GM12878 (cell line): Measurements from ENCODE around the gene CDC5L. TPM values are rescaled to one million over a fixed set of nuclear protein-coding genes. Genes with fewer than 3 reads are reported as not detected.

Experiments used
- ATAC-seq: fragments of 200-7000 bp; cut with Tn5 transposase; 3 replicates; pipeline ENCODE4 v1.9.1; 2020; ENCODE audit warnings: mild to moderate bottlenecking, moderate library complexity
- BruUV-seq: library from RNA; stranded (reverse); fragments of 400-500 nt; replicated peaks from 2 replicates; lab custom pipeline; 2021; lab: Mats Ljungman, UMichigan
- CTCF ChIA-PET: fragments of 300-600 bp; sonication (Branson Sonifier 250); formaldehyde crosslinking; extraction: SDS; loops from one replicate; lab custom pipeline; 2021; ENCODE audit warnings: inconsistent platforms; lab: Yijun Ruan, JAX
- POLR2A ChIA-PET: fragments of 350-600 bp; formaldehyde crosslinking; extraction: SDS; loops from one replicate; lab custom pipeline; 2021; ENCODE audit warnings: inconsistent platforms; lab: Charles Lee
- RAD21 ChIA-PET: fragments of 300-600 bp; sonication (Branson Sonifier 250); formaldehyde crosslinking; loops from one replicate; lab custom pipeline; 2023; ENCODE audit warnings: antibody characterized with exemption; ENCODE audit not compliant: unreplicated experiment; lab: Charles Lee
- SMC1A ChIA-PET: fragments of 300-600 bp; sonication (Branson Sonifier 250); formaldehyde crosslinking; loops from one replicate; lab custom pipeline; 2023; ENCODE audit not compliant: unreplicated experiment, uncharacterized antibody; lab: Charles Lee
- DNase-seq: peaks from one replicate; pipeline ENCODE4 v3.0.0-alpha.2; 2011; ENCODE audit warnings: low read depth, low spot score
- FAIRE-seq: peaks from 3 replicates; lab custom pipeline; 2011; peaks lifted over from hg19 to GRCh38; lab: Jason Lieb, UNC
- H2AFZ ChIP-seq: 2 replicates; pipeline ENCODE4 v1.6.0; 2011; ENCODE audit warnings: low read depth, low read length, control low read depth; ENCODE audit not compliant: control insufficient read depth
- H3K27ac ChIP-seq: 2 replicates; pipeline ENCODE4 v1.5.1; 2011; ENCODE audit warnings: control low read depth; ENCODE audit not compliant: control insufficient read depth, insufficient read depth
- H3K27me3 ChIP-seq, 2 experiments: replicated peaks in 1 of 2; 2 replicates each; pipeline versions ENCODE4 v1.6.0 to v1.6.1; 2011; ENCODE audit warnings: low read length in 1 of 2; ENCODE audit not compliant: control insufficient read depth in 2 of 2, insufficient read depth in 2 of 2
- H3K36me3 ChIP-seq, 2 experiments: 2 replicates each; pipeline ENCODE4 v1.5.1; 2011; ENCODE audit warnings: low read length in 1 of 2; ENCODE audit not compliant: control insufficient read depth in 2 of 2, insufficient read depth in 2 of 2
- H3K4me1 ChIP-seq: 2 replicates; pipeline ENCODE4 v1.6.1; 2011; ENCODE audit warnings: mild to moderate bottlenecking, low read length, moderate library complexity, mixed read lengths; ENCODE audit not compliant: control insufficient read depth, insufficient read depth
- H3K4me2 ChIP-seq: 2 replicates; pipeline ENCODE4 v1.6.0; 2011; ENCODE audit warnings: control low read depth; ENCODE audit not compliant: control insufficient read depth, insufficient read depth
- H3K4me3 ChIP-seq: fragments of 200-600 bp; sonication (generic); 2 replicates; pipeline ENCODE4 v1.5.1; 2016
- H3K79me2 ChIP-seq: 2 replicates; pipeline ENCODE4 v1.6.0; 2011; ENCODE audit warnings: low read length; ENCODE audit not compliant: control insufficient read depth, insufficient read depth
- H3K9ac ChIP-seq: 2 replicates; pipeline ENCODE4 v1.8.0; 2011; ENCODE audit warnings: low read length, control low read depth, mixed read lengths; ENCODE audit not compliant: control insufficient read depth, insufficient read depth
- H3K9me3 ChIP-seq: replicated peaks from 3 replicates; pipeline ENCODE4 v1.5.1; 2011; ENCODE audit warnings: mild to moderate bottlenecking, low read length; ENCODE audit not compliant: control insufficient read depth, insufficient read depth
- H4K20me1 ChIP-seq: 2 replicates; pipeline ENCODE4 v1.6.0; 2011; ENCODE audit not compliant: control insufficient read depth, insufficient read depth
- BRCA1 ChIP-seq: IDR thresholded peaks from 2 replicates; pipeline ENCODE4 v1.6.1; 2011; ENCODE audit warnings: low read depth, low read length, improper control_type of control experiment
- E4F1 ChIP-seq: fragments of 450-650 bp; IDR thresholded peaks from 2 replicates; pipeline ENCODE4 v1.6.1; 2018; ENCODE audit warnings: borderline replicate concordance, mild to moderate bottlenecking; ENCODE audit not compliant: partially characterized antibody
- EED ChIP-seq: sonication (generic); IDR thresholded peaks from 2 replicates; pipeline ENCODE4 v1.6.1; 2016; ENCODE audit warnings: antibody characterized with exemption, low read depth
- NR2C2 ChIP-seq: IDR thresholded peaks from 2 replicates; pipeline ENCODE4 v1.6.1; 2011; ENCODE audit warnings: borderline replicate concordance, low read depth; ENCODE audit not compliant: control insufficient read depth, insufficient read length
- POLR2A ChIP-seq: IDR thresholded peaks from 2 replicates; pipeline ENCODE4 v1.6.1; 2011; ENCODE audit warnings: low read depth, mild to moderate bottlenecking, low read length
- YY1 ChIP-seq: IDR thresholded peaks from 2 replicates; pipeline ENCODE4 v1.6.1; 2011; ENCODE audit warnings: low read depth, mild to moderate bottlenecking, low read length
- ZBTB33 ChIP-seq: fragments of 450-650 bp; IDR thresholded peaks from 2 replicates; pipeline ENCODE4 v1.6.1; 2017; ENCODE audit warnings: mild to moderate bottlenecking
- ZBTB4 ChIP-seq: fragments of 450-650 bp; formaldehyde crosslinking; IDR thresholded peaks from 2 replicates; pipeline ENCODE4 v1.4.0; 2022; ENCODE audit warnings: mild to moderate bottlenecking, moderate library complexity
- WGBS: methylation state at CpG from one replicate; pipeline ENCODE4 v1.1.6; 2016; ENCODE audit warnings: low lambda C conversion rate; ENCODE audit not compliant: insufficient replicate concordance, insufficient coverage; ENCODE audit errors: missing lambda C conversion rate; 5-methylcytosine and 5-hydroxymethylcytosine counted together
- in situ Hi-C: fragments of 300-500 bp; cut with MboI; formaldehyde crosslinking; loops from 9 replicates; pipeline ENCODE4 v1.14.3; 2018; ENCODE audit warnings: mixed read lengths
- intact Hi-C: fragments of 100-400 bp; cut with micrococcal nuclease; formaldehyde crosslinking; loops from one replicate; pipeline ENCODE4 v1.14.2; 2022; ENCODE audit not compliant: unreplicated experiment
- polyA plus RNA-seq, 11 experiments: library from polyadenylated mRNA; depleted of rRNA in 4 of 11; unstranded in 6 of 11; stranded (reverse) in 5 of 11; fragments of >200 nt; fragmentation: Nextera tagmentation in 4 of 11; fragmentation: Illumina TruSeq in 1 of 11; extraction: Ambion mirVana in 4 of 11; extraction: Trizol in 1 of 11; gene quantifications; 1 replicate in 1 of 11; 2 replicates in 10 of 11; pipeline versions ENCODE4 v1.2.1 to v1.2.3, GENCODE V29; 2011 to 2016; ENCODE audit warnings: inconsistent platforms in 2 of 11, missing spikeins in 2 of 11, low read depth in 1 of 11
- total RNA-seq, 4 experiments: library from RNA; depleted of rRNA in 3 of 4; stranded (reverse); fragments of >200 nt in 3 of 4; fragmentation: Illumina TruSeq in 1 of 4; extraction: Trizol in 1 of 4; gene quantifications; 2 replicates each; pipeline versions ENCODE4 v1.2.1 to v1.2.3, GENCODE V29; 2013 to 2021

The CDC5L gene
- total and polyA plus RNA-seq, 10 of the 15 experiments (the other 5 are each of a cell fraction or from before 2014, with no cell fraction given) = 13.2 to 29.4 (median 18.8) TPM

- Histone ChIP-seq H3K9ac (no peak overlapping the region), H3K4me2 (no peak overlapping the region), H3K4me1 (no peaks in the 10 kb centered on the region), H3K9me3 (no peaks in the 10 kb centered on the region), H3K4me3 (no peak overlapping the region), H3K27ac (no peak overlapping the region), H3K27me3 (no peaks in the 10 kb centered on the region; a peak in 3 of 4 replicates), H2AFZ (no peak overlapping the region), H3K36me3 (no peaks in the 10 kb centered on the region), H4K20me1 (no peaks in the 10 kb centered on the region), H3K79me2 (no peaks in the 10 kb centered on the region)
- 16% methylated on average over 6 of the region's 6 CpGs for WGBS
- POLR2A ChIA-PET = interaction anchor here (0.6 kb wide), 1 partner anchor 1454 kb away, joined by 4 read pairs; no protein-coding TSS in a partner anchor
- ATAC-seq (peak; percentile 57), DNase-seq (no peak), FAIRE-seq (no peak)
- in situ Hi-C loops = no loop called here
- CTCF ChIA-PET = interaction anchor here (0.5 to 2.6 kb wide), 40 partner anchors 9 to 1512 kb away, joined by 3 to 40 read pairs (median 4); no protein-coding TSS in a partner anchor
- no peak for TF ChIP-seq POLR2A
- TF ChIP-seq ZBTB4 (CRISPR knock-in tag) = no peak
- no peak for TF ChIP-seq NR2C2
- TF ChIP-seq YY1 = no peak
- no peak for TF ChIP-seq E4F1
- TF ChIP-seq EED = no peak
- TF ChIP-seq ZBTB33 = no peak
- no peak for TF ChIP-seq BRCA1
- intact Hi-C loops = loop anchor here (1.0 to 5.0 kb wide), 4 partner anchors 118 to 1447 kb away; no protein-coding TSS in a partner anchor
- no TSS peak for BruUV-seq
- SMC1A ChIA-PET = interaction anchor here (0.8 to 2.0 kb wide), 6 partner anchors 97 to 1447 kb away, joined by 3 to 12 read pairs (median 4); no protein-coding TSS in a partner anchor
- RAD21 ChIA-PET = interaction anchor here (0.7 to 2.5 kb wide), 8 partner anchors 10 to 1449 kb away, joined by 3 to 19 read pairs (median 6); no protein-coding TSS in a partner anchor
Observed at GRCh38 chr6:44475417-44475778, 87.9 kb downstream of the CDC5L start.
